HG03196 (cell line): ENCODE results near the gene EXOC4.

Source experiments
- ATAC-seq: cut with Tn5 transposase; IDR thresholded peaks from one replicate; pipeline ENCODE4 v1.9.1; 2021; ENCODE audit not compliant: unreplicated experiment

The EXOC4 gene

DNA sequence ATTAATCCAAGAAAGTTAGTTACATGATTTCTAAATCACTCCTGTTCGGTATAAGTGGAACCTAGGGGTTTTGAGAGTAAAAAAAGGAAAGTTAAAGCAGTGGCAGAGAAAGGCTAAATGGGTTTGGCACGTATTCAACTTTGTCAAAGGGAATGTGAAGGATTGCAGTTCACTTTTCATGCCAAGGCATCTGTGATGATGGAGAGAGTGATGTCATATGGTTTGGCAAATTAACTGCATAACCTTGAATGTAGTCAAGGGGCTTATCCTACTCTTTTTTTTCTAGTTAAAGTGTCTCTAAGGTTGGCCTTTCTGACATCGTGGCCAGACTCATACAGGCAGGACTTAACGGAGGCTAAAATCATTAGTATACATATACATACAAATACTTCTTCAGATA is 277.8 kb downstream of the EXOC4 start:
- no peak for ATAC-seq

DNA sequence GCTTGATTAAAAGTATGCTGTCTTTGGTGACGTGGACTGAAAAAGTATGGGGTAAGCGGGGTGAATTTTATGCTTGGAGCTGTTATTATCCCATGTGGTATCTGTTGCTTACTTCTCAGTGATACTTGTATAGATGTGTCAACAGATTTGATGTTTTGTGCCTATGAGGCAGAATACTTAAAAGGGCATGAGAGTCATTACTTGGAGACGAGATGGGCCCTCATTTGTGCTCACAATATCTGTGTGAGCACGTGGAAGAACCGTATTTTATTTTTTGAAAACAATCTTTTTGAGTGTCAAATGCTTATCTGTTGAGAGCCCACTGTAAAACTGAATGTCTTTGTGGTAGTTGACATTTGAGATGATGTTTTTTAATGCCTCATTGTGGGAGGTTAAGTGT is 281.9 kb downstream of the EXOC4 start:
- no peak for ATAC-seq

DNA sequence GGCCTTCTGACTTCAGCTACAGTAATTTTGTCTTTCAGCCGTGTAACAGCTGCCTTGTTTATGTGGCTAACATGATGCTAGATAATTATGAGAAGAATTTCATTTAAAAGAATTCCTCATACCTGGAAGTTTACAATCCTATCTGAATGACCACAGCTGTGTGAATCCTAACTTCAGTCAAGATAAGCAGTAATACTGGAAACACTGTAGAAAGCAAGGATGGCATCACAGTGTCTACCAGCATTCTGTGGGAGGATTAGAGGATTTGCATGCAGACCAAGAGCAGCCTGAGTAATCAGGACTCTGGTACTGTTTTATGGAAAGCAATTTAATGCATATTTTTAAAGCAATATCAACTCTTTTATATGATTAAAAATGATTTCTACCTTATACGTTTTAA is 282.4 kb downstream of the EXOC4 start:
- ATAC-seq: no peak

DNA sequence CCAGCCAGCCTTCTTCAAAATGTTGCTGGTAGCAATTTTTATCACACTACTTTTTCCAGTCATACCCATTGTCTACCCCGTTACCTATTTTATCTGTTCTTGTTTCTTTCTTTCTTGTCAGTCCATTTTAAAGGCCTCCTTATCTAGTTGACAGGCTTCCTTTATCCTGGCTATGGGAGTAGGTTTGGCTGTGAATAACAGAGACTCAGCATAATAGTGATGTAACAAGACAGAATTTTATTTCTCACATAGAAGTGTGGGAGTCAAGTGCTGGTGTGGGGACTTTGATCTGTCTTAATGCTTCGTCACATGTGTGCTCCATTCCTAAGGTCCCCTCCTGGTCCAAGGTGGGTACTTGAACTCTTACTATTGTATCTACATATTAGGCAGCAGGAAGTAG is 283.6 kb downstream of the EXOC4 start:
- no peak for ATAC-seq

DNA sequence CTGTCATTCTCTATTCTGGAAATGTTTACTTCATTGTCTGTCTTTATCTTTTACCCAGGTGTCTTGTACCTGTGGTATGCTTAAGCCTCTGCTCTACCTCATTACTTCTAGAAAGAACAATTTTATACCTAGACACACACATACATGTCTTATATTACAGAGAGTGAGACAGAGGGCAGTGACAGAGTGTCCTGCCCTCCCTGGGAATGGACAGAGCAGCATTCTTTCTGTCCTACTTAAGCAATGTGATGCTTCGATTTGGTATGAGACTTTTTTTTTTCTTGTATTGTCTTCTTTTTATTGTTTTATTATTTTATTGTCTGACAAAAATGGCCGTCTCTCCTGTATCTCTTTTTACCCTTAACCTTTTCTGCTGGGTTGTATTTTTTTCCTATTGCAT is 286.1 kb downstream of the EXOC4 start:
- no peak for ATAC-seq

DNA sequence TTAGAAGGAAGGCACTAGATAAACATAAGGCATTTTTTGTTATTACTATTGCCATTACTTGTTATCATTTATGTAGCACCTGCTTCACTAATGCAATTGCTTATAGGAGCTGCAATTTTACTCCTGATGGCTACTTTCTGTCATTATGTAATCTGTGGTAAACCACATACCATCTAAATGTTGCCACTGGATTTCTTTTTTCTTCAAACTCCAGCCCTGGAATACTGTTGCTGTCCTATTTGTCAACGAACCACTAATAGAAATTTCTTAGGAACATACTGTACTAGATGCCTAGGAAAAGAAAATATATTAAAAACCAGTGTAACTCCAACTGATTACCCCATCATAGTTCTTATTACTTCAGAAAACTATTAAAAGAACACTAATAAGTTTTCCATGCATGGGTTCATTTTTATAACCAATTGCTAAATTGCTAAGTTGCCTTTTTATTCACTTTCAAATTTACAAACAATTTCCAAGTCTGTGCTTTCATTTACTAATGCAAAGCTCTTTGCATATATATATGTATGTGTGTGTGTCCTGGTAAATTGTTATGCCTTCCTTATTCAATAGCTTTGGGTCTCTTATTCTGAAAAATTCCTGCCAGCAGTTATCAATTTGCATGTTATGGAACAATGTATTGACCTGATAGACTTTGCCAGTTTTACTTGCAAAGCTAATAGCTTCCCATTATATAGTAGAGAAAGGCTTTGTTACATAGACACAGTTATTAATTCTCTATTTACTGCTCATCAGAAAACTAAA is 287.4 kb downstream of the EXOC4 start:
- ATAC-seq: no peak

GRCh38 chr7:133542209-133542780 is 289.4 kb downstream of the EXOC4 start:
- no peak for ATAC-seq

GRCh38 chr7:133543657-133544056 is 290.8 kb downstream of the EXOC4 start:
- ATAC-seq: no peak

- no peak for ATAC-seq
Measured at GRCh38 chr7:133545618-133546017, 292.7 kb downstream of the EXOC4 start.

DNA sequence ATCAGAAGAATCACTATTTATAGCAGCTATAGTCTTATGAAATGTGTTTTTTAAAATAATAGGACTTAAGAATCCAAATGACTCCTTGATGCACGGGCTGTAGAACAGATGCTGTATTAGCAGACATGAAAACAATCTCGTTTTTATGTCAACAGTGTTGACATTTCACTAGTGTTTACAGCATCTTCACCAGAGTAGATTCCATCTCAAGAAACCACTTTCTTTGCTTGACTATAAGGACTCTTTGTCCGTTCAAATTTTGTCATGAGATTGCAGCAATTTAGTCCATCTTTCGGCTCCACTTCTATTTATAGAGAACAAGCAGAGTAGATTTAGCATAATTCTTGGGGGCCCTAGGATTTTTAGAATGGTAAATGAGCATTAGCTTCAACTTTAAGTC is 295.1 kb downstream of the EXOC4 start:
- no peak for ATAC-seq

- ATAC-seq: no peak
Measured at GRCh38 chr7:133549633-133550032, 296.8 kb downstream of the EXOC4 start.

DNA sequence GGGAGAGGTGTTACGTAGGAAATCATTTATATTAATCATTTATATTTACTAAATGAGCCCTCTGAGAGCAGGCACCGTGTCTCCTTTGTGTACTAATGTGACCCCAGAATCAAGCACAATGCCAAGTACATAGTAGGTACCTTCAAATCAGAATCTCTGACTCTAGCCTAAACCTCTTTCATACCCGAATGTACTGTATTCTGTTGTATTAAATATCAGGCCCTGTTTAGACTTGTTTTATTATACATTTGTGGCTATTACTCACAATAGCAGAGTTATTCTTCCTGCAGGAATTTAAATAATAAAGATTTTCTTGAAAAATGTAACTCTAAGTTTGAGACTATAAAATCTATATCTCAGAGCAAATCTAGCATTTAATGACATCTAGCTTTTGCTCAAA is 297.3 kb downstream of the EXOC4 start:
- ATAC-seq: no peak

- ATAC-seq: no peak
Measured at GRCh38 chr7:133550811-133551210, 297.9 kb downstream of the EXOC4 start.

DNA sequence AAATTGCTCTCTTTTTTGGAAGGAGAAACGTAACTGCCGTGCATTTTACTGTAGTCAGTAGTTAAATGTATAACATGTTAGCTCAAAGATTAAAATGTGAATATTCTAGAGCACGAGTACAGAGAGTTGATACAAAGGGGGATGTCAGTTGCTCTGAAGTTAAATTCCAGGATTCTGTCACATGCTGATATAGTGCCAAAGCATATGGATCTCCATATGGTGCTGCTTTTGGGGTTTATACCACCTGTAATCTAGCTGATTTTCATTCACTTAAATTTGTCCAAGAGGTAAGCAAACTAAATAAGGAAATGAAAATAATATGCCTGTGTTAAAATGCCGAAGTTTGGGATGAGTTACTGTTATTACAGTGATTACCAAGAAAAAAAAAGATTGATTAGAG is 298.6 kb downstream of the EXOC4 start:
- ATAC-seq: no peak

DNA sequence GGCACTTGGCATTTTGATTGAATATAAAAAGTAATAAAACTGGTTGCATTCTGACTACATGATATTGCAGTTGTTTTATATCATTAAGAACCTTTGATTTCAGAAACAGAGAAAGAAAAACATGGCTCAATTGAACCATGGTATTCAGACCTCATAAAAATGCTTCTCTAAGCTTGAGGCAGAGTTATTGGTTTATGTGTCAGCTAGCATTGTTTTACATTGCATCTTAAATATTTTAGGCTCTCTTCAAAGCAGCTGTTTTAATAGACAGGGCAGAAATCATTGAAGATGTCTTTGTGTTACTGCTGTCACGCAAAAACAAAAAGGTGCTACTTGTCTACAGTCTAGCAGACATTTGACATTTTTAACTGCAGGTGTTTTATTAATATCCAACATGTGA is 299.2 kb downstream of the EXOC4 start:
- no peak for ATAC-seq

DNA sequence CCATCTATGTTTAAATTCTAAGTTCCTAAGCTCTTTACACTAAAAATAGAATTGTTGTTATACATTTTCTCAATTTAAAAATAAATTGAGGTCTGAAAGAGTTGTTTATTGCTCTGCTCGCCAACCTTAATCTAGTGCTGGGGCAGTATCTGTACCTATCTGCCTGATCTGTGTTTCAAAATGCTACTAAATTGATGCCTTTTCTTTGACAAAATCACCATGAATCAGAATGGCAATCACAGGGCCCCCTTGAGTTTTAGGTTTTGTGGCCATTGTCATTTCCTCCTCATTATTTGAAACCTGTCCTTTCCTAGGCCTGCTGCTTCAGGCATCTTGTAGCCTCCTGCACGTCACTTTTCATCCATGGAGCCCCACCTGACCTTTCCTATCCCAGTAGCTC is 301.5 kb downstream of the EXOC4 start:
- ATAC-seq: no peak

DNA sequence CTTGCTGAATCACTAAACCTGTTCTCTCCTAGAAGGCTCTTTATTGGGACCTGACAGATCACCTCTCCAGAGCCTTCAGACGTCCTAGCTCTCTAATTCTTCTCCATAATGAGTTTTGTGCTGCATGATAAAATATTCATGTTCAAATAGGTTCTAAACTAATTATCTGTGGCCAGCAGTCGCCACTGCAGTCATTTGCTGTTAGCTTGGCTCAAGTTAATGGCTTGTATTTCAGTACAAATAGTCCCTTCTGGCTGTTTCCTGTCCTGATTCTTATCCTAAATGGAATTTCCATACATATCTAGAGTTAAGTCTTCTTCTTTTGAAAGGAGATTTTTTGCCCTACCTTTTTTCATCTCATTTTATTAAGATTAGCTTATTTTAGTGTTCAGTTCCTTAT is 303.2 kb downstream of the EXOC4 start:
- ATAC-seq: no peak

GRCh38 chr7:133556553-133556952 is 303.7 kb downstream of the EXOC4 start:
- ATAC-seq: no peak

- ATAC-seq: no peak
Measured at GRCh38 chr7:133560900-133561299, 308.0 kb downstream of the EXOC4 start.

DNA sequence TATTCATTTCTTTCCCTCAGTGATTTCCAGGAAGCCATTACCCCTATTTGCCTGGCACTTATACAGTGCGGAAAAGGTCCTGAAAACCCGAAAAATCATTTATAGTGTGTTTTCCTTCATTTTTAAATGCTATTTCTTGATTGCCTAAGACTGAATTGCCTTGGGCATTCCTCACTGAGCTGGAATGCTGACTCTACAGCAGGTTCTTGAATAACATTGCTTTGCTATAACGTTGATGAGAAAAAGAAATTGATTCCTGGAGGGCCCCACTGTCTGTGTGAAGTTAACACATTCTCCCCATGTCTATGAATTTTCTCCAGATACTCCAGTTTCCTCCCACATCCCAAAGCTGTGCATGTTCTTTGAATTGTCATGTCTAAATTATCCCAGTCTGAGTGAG is 308.5 kb downstream of the EXOC4 start:
- no peak for ATAC-seq

DNA sequence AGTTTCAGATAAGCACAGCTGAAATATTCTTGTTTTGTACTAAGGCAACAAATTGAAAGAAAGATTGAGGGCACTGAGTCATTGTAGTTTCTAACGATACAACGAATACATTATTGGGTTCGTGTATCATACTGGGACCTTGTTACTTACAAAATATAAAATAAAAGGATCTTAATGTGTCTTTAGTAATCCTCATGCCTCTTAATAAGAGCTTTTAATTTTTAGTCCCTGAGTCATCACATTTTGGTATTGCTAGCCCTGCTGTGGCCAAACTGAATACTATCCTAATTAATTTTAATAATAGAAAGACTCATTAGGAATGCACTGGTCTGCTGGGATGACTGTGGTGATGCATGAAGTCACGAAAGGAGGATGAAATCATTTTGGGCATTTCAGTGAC is 309.7 kb downstream of the EXOC4 start:
- ATAC-seq: no peak

GRCh38 chr7:133563251-133563650 is 310.4 kb downstream of the EXOC4 start:
- ATAC-seq: no peak

DNA sequence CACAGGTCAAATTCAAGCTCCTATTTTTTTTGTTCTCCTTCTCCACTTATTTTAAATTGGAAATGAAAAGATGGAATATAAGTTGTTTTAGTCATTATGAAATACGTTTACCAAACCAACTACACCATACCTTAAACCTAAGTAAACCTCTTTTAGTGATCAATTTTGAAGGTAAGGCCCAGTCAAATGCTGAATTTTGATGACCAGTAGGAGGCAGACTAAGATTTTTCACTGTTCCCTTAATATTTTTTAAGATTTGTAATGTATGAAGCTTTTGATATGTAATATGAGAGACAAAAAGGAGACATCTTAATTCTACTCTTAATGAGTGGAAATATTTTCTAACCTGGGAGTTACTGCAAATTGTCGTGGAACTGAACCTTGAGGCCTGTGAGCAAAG is 311.6 kb downstream of the EXOC4 start:
- no peak for ATAC-seq
